LHCN-M2 (cell line): ENCODE measurements around the gene DGKI. TPM values are rescaled to one million over a fixed set of nuclear protein-coding genes. Genes with fewer than 3 reads are reported as not detected.

Experiments
- DNase-seq: peaks from one replicate; pipeline ENCODE4 v3.0.0-alpha.2; 2012; ENCODE audit warnings: low read depth
- total RNA-seq: library from RNA; depleted of rRNA; stranded (reverse); fragments of >200 nt; gene quantifications from 2 replicates; pipeline ENCODE4 v1.2.3, GENCODE V29; 2014; rRNA removed

Gene DGKI
- total RNA-seq, 1 experiment from 2014 or later, result 4.2 TPM

GRCh38 chr7:137360087-137360679 lies 486.6 kb downstream of the DGKI start:
- DNase-seq, result peak; percentile 42

- no peak for DNase-seq
These were observed 491.8 kb downstream of the DGKI start for GRCh38 chr7:137354961-137355360.

GRCh38 chr7:137354396-137354795 lies 492.4 kb downstream of the DGKI start:
- DNase-seq, result peak; percentile 26

GRCh38 chr7:137351941-137352340 lies 494.8 kb downstream of the DGKI start:
- DNase-seq, result no peak

- no peak for DNase-seq
These were observed 500.9 kb downstream of the DGKI start for GRCh38 chr7:137345799-137346449.

GRCh38 chr7:137343281-137343841 lies 503.4 kb downstream of the DGKI start, which contains the start of gene PTN:
TSS of gene PTN (minus strand) at chr7:137343733. CDS start at chr7:137254973, 88,760 bp downstream.
- peak; percentile 71 for DNase-seq

- DNase-seq, result no peak
These were observed 503.9 kb downstream of the DGKI start for GRCh38 chr7:137342828-137343261.

GRCh38 chr7:137342265-137342664 lies 504.5 kb downstream of the DGKI start:
- DNase-seq, result no peak

- DNase-seq, result no peak
These were observed 508.9 kb downstream of the DGKI start for GRCh38 chr7:137337902-137338301.

GRCh38 chr7:137335814-137336213 lies 511.0 kb downstream of the DGKI start:
- no peak for DNase-seq

GRCh38 chr7:137331378-137331777 lies 515.4 kb downstream of the DGKI start:
- DNase-seq, result no peak

Other genes starting within 250 kb of the DGKI start
- 39.1 and 40.6 TPM in 2 replicates for gene CREB3L2, start 155.1 kb upstream of the DGKI start, total RNA-seq
- not detected in 2 replicates for gene AKR1D1, start 229.5 kb upstream of the DGKI start, total RNA-seq